ENCODE results near the gene LPIN3. TPM values are rescaled to one million over a fixed set of nuclear protein-coding genes. Genes with fewer than 3 reads are reported as not detected.

The LPIN3 gene
- total RNA-seq, 1 experiment from 2014 or later: 3.8 TPM

DNA sequence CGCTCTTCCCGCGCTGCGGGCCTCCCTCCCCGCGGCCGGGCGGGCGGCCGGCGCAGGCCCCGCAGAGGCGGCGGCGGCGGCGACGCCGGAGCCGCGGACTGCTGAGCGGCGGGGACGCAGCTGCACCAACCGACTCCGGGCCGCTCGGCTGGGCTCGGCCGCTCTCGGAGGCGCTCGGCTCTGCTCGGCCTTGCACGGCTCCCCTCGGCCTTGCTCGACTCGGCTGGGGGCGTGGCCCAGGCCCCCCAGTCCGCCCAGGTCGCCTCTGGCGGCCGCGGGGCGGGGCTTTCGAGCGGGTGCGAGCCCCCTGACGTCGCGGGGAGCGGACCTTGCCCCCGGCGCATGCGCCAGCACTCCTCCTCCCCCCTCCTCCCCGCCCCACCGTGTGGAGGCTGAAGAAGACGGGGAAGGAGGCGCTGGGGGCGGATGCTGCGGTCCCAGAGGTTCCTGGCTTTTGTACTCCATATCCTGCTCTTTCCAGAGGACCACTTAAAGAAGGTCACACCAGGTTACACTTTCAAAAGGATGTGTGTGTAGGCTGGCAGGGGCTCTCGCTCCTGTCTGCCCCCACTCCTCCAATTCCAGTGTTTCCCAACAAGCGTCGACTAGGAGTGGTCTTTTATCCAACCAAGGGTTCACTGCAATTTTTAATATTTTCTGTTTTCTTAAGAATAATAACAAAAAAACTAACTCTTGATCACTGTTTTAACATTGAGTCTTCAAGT is 22.9 kb upstream of the LPIN3 start, which contains the start of gene ZHX3:
Gene ZHX3 (minus strand): TSS at position 186 of the 725 bp plus-strand sequence. CDS start 112,815 bp downstream, outside the sequence.
- H3K27me3 Mint-ChIP-seq (ENCODE audit: low read depth): peaks cover 24% of the 10 kb centered on the region
- Histone ChIP-seq H3T11ph (ENCODE audit: low read length) (no peak within 1 kb of the TSS), H3K23me2 (ENCODE audit: insufficient read length, low read depth, low read length, poor library complexity, severe bottlenecking) (peaks cover 10% of the 10 kb centered on the region), H2BK12ac (ENCODE audit: insufficient read length, low read depth, low read length) (no peak within 1 kb of the TSS), H3K4me2 (ENCODE audit: insufficient read depth, insufficient read length, low read length) (peak within 1 kb of the TSS; percentile 94), H3K18ac (ENCODE audit: insufficient read length, low read depth, low read length) (peak within 1 kb of the TSS; percentile 82), H3K9ac (ENCODE audit: extremely low read depth, insufficient read length, low read length) (peak within 1 kb of the TSS; percentile 79), H3K23ac (ENCODE audit: insufficient read length, low read depth, low read length) (no peak within 1 kb of the TSS), H3K27ac (ENCODE audit: insufficient read length, low read depth, low read length) (no peak within 1 kb of the TSS), H4K20me1 (ENCODE audit: control insufficient read depth, insufficient read depth, insufficient read length) (no peaks in the 10 kb centered on the region), H3K9me3 (ENCODE audit: control insufficient read depth, low read depth, low read length) (no peaks in the 10 kb centered on the region), H3K27me3 (ENCODE audit: insufficient read depth, low read length) (no peaks in the 10 kb centered on the region), H3K4me1 (ENCODE audit: insufficient read depth, low read length) (peaks cover 2% of the 10 kb centered on the region; the same call in 1 of the 2 replicates), H3K14ac (ENCODE audit: insufficient read depth, low read length) (peak within 1 kb of the TSS; percentile 84; the same call in 1 of the 2 replicates), H4K5ac (ENCODE audit: insufficient read length, low read depth, low read length) (no peak within 1 kb of the TSS), H3K4ac (ENCODE audit: low read depth, low read length) (no peak within 1 kb of the TSS), H4K91ac (ENCODE audit: insufficient read length, low read depth, low read length) (no peak within 1 kb of the TSS), H2AFZ (ENCODE audit: low read length) (peak within 1 kb of the TSS; percentile 99), H2BK5ac (ENCODE audit: insufficient read length, low read length) (no peak within 1 kb of the TSS), H2BK20ac (ENCODE audit: low read depth, low read length, poor library complexity, severe bottlenecking) (no peak within 1 kb of the TSS), H2BK120ac (ENCODE audit: low read depth, low read length, poor library complexity, severe bottlenecking) (no peak within 1 kb of the TSS), H2BK15ac (ENCODE audit: low read depth, low read length) (no peak within 1 kb of the TSS), H2AK5ac (ENCODE audit: insufficient read length, low read length) (no peak within 1 kb of the TSS), H4K8ac (replicated peaks; ENCODE audit: insufficient read length, low read depth, low read length) (no peak within 1 kb of the TSS), H3K56ac (ENCODE audit: insufficient read length, low read depth, low read length) (no peak within 1 kb of the TSS), H3K79me2 (ENCODE audit: insufficient read depth, low read length) (no peaks in the 10 kb centered on the region), H3K79me1 (ENCODE audit: insufficient read depth, low read depth, low read length, poor library complexity, severe bottlenecking) (no peaks in the 10 kb centered on the region)
- H3K36me3 Mint-ChIP-seq (ENCODE audit: insufficient read depth in 1 of 3, low read depth in 3 of 3): no peaks in the 10 kb centered on the region
- peak within 1 kb of the TSS in 1 of 3 experiments; percentile 74; a peak in 1 of 7 replicates for H3K27ac Mint-ChIP-seq
- no CpG with 5 or more reads among the region's 64 CpGs for WGBS (ENCODE audit: extremely low coverage, insufficient read length, low lambda C conversion rate)
- H3K9me3 Mint-ChIP-seq: 0 out of 5 replicates have a peak, but pooled peaks cover 0 to 4% of the 10 kb centered on the region in 2 experiments
- peak; percentile 98 for DNase-seq
- TF ChIP-seq, protein P1, sequence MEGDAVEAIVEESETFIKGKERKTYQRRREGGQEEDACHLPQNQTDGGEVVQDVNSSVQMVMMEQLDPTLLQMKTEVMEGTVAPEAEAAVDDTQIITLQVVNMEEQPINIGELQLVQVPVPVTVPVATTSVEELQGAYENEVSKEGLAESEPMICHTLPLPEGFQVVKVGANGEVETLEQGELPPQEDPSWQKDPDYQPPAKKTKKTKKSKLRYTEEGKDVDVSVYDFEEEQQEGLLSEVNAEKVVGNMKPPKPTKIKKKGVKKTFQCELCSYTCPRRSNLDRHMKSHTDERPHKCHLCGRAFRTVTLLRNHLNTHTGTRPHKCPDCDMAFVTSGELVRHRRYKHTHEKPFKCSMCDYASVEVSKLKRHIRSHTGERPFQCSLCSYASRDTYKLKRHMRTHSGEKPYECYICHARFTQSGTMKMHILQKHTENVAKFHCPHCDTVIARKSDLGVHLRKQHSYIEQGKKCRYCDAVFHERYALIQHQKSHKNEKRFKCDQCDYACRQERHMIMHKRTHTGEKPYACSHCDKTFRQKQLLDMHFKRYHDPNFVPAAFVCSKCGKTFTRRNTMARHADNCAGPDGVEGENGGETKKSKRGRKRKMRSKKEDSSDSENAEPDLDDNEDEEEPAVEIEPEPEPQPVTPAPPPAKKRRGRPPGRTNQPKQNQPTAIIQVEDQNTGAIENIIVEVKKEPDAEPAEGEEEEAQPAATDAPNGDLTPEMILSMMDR (conservative IDR thresholded peaks at IDR 0.05): no peak
- H3K4me3 Mint-ChIP-seq: peak within 1 kb of the TSS; percentile 82 to 87
- peaks cover 8 to 9% of the 10 kb centered on the region in 2 experiments for H3K4me1 Mint-ChIP-seq

All from H9 (cell line).